ENCODE results near the gene MTERF4.

The MTERF4 gene

GRCh38 chr2:241088376-241088775 is 13.7 kb downstream of the MTERF4 start:
- no peak for DNase-seq (ENCODE audit: low read depth)

- no peak for DNase-seq (ENCODE audit: low read depth)
Measured at GRCh38 chr2:241087420-241088268, 14.4 kb downstream of the MTERF4 start.

DNA sequence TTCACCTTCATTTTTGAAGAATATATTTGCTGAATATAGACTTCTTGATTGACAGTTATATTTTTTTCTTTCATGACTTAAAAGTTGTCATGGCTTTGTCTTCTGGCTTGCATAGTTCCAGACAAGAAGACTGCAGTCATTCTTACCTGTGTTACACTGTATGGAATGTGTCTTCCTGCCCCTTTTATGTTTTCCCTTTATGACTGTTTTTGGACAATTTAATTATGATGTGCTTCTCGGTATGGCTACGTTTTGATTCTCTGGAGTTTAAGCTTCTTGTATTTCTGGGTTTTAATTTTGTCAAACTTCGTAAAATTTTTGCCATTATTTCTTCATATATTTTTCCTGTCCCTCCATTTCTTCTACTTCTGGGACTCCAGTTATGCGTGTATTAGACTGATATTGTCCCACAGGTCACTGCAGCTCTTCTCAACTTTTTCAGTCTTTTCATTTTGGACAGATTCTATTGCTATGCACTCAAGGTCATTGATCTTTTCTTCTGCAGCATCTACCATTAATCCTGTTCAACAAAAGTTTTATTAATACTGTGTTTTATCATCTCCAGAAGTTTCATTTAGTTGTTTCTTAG is 17.1 kb downstream of the MTERF4 start:
- no peak for DNase-seq (ENCODE audit: low read depth)

DNA sequence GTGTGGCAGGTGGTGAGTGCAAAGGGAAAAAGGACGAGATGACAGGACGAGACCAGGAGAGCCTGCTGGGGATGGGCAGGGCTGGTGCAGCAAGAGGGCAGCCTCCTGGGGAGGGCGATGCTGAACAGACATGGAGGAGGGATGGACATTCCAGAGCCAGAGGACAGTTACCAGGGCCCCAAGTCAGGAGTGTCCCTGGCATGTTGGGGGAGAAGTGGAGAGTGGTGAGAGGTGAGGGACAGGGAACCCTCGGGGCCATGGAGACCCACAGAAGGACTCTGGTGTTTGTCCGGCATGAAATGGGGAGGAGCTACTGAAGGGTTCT is 19.0 kb downstream of the MTERF4 start:
- no peak for DNase-seq (ENCODE audit: low read depth)

- no peak for DNase-seq (ENCODE audit: low read depth)
Measured at GRCh38 chr2:241082341-241083090, 19.6 kb downstream of the MTERF4 start.

- DNase-seq (ENCODE audit: low read depth): no peak
Measured at GRCh38 chr2:241081643-241082340, 20.3 kb downstream of the MTERF4 start.

GRCh38 chr2:241081190-241081642 is 20.9 kb downstream of the MTERF4 start:
- DNase-seq (ENCODE audit: low read depth): no peak

- no peak for DNase-seq (ENCODE audit: low read depth)
Measured at GRCh38 chr2:241080405-241081189, 21.5 kb downstream of the MTERF4 start.

- no peak for DNase-seq (ENCODE audit: low read depth)
Measured at GRCh38 chr2:241074901-241075540, 27.1 kb downstream of the MTERF4 start.

DNA sequence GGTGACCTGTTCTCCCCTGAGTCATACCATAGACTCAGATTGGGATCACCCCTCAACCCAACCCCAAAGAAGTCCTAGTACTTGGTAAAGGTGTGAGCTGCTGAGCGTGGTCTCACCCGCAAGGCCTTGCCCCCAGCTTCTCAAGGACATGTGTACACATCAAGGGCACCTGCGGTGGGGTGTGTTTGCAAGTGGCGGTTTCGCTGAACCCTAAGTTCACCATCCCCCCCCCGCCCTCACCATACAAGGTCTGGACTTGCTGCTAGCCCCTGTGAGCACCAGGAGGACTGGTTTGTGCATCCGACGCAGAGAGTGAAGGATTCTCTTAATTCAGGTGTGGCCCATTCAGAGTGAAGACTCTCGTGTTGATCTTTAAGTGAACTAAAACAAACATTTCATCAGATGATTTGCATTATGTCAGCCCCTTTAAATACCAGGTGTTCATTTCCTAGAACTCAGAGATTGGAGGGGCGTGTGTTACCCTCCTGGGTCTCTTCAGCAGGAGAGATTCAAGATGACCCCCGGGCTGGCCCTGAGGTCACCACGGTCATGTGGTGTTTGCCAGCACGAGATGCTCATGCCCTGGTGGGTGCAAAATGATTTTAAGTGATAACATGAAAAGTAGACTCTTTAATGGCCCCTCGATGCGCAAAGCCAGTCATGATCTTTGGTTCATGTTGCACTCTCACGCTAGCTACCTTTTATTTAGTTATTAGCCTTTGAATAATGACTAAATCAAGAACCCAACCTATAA is 27.8 kb downstream of the MTERF4 start:
- no peak for DNase-seq (ENCODE audit: low read depth)

DNA sequence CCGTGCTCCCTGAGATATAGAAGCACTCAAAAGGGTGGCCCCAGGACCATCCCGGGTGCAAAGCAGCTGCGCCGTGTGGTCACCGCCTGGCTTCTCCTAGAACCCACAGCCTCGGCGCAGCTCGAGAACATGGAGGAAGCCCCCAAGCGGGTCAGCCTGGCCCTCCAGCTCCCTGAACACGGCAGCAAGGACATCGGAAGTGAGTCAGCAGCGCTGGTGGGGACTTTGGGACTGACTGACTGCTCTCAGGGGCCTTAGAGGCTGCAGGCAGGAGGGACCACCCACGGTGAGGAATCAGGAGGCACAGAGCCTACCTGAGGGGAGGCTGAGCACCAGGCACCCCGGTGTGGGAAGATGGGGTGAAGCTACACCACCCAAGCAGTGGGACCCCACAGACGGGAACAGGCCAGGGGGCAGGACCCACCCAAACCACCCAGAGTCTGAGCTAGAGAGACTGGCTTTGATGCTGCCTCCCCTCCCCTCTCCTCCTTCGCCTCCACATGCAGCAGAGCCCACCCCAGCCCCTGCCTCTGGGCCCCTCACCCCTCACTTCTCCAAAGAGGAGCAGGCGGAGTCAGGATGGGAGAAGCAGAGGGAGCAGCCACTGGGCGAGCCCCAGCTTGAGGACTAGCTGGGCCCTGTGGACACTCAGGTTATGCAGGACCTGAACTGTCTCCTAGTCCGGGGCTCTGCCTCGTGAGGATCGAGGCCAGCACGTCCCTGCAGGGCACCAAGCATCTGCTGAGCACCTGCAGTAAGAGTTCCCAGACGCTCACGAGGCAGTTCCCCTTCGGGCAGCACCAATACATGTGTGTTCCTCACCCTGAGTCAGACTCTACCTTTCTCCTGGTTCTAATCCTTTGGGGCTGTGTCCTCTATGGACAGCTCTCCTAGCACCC is 28.7 kb downstream of the MTERF4 start:
- no peak for DNase-seq (ENCODE audit: low read depth)

DNA sequence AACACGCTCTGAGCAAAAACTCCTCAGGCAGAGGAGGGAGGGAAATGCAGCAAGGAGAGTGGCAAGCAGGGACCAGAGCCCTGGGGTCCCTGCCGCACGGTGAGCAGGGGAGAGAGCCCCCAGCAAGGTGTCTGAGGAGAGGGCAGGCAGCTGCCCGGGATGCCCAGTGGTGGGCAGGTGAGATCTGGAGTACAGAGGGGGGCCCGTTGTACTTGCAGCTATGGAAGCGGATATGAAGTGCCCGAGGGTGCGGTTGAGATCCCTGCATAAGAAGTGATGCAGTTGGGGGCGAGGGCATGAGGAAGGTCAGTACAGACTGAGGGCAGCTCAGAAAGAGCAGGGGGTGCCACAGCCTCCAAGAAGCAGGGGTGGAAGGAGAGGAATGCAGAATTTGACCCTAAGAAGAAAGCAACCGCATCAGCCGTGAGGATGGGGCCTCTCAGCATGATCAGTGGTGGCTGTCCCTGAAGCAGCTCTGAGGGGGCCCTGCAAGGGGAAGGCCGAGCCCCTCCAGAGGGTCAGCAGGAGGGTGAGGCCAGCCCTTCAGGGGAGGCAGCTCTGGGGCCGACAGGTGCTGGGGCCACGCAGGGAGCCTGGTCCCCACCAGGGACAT is 29.4 kb downstream of the MTERF4 start:
- DNase-seq (ENCODE audit: low read depth): no peak

GRCh38 chr2:241072151-241072550 is 29.9 kb downstream of the MTERF4 start:
- no peak for DNase-seq (ENCODE audit: low read depth)

DNA sequence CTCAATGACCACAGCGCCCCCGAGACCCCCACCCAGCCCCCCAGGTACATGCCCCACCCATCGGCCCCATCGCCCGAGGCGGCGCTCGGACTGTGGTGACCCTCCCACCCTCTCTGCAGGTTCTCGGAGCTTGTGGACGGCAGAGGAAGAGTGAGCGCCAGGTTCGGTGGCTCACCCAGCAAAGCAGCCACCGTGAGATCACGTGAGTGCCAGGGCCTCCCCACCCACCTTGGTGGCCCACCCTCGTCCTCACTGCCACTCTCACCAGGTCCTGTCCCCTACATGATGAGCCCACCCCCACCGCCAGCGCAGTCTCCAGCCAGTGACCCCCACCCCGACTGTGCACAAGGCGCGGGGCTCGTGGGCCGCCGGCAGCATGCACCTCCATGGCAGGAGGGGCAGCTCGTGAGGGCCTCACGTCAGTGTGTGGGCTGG is 30.4 kb downstream of the MTERF4 start:
- no peak for DNase-seq (ENCODE audit: low read depth)

GRCh38 chr2:241070811-241071676 is 31.0 kb downstream of the MTERF4 start:
- no peak for DNase-seq (ENCODE audit: low read depth)

DNA sequence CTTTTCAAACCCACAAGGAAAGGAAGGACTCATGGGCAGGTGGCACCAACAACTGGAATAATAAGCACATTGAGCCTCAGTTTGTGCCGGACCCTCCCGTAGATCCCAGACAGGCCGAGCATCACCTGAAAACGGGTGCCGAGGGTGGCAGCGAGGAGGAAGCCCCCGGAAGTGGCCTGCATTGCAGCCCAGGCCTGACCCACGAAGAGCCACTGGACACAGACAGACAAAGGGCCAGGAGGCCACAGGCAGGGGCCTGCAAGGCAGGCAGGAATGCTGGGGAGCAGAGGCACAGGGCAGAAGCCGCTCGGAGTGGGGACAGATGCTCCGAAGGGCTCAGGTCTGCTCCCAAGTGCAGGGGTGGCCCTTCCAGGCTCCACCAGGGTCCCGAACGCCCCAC is 31.7 kb downstream of the MTERF4 start:
- no peak for DNase-seq (ENCODE audit: low read depth)

DNA sequence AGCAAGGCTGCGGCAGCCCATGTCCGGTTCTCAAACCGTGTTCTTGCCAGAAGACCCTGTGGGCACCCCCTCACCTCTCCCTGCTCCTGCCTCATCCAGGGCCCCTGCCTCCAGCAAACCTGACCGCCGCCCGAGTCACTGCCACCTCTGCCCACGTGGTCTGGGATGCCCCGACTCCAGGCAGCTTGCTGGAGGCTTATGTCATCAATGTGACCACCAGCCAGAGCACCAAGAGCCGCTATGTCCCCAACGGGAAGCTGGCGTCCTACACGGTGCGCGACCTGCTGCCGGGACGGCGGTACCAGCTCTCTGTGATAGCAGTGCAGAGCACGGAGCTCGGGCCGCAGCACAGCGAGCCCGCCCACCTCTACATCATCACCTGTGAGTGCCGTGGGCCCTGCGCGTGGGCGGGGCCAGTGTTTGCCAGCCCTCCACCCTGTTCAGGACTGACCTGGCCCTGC is 32.2 kb downstream of the MTERF4 start:
- no peak for DNase-seq (ENCODE audit: low read depth)

Measured in stimulated activated CD8-positive, alpha-beta memory T cell treated with anti-CD3 and anti-CD28 coated beads, Interleukin-12 subunit alpha, Interleukin-12 subunit beta, amount 100 ng/mL, for 4 hours (primary cell).